ENCODE results near the gene ARNT2.

DNA sequence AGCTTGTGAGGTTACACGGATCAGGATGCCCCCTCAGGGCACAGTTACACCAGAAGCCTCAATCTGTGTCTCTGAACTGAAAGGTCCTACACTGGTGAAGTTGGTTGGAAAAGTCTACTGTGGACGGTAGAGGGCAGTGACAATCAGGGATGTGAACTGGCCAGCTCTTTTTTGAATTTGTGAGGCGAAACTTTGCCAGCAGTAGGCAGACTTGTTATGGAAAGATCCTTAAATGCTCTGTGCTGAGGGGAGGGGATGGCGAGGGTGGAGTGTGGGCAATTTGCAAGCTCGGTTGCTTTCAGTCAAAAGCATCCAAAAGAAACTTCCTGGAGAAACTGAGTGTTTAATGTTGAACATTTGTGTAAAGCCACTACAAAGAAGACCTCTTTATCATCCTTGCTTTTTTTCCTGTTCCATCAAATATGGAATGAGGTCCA lies 163.6 kb downstream of the ARNT2 start:
- TF ChIP-seq, protein P1, sequence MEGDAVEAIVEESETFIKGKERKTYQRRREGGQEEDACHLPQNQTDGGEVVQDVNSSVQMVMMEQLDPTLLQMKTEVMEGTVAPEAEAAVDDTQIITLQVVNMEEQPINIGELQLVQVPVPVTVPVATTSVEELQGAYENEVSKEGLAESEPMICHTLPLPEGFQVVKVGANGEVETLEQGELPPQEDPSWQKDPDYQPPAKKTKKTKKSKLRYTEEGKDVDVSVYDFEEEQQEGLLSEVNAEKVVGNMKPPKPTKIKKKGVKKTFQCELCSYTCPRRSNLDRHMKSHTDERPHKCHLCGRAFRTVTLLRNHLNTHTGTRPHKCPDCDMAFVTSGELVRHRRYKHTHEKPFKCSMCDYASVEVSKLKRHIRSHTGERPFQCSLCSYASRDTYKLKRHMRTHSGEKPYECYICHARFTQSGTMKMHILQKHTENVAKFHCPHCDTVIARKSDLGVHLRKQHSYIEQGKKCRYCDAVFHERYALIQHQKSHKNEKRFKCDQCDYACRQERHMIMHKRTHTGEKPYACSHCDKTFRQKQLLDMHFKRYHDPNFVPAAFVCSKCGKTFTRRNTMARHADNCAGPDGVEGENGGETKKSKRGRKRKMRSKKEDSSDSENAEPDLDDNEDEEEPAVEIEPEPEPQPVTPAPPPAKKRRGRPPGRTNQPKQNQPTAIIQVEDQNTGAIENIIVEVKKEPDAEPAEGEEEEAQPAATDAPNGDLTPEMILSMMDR (conservative IDR thresholded peaks at IDR 0.05 in 1 of 2, IDR thresholded peaks at IDR 0.05 in 1 of 2; ENCODE audit: low read depth in 1 of 2, low read length in 2 of 2), result peak; percentile 85 to 88
- no peak for TF ChIP-seq EZH2 (IDR thresholded peaks at IDR 0.05; ENCODE audit: low read length, missing control alignments)
